ENCODE data around the gene TARDBP.
"Not testable (repeated sequence)": the region's sequence is repeated elsewhere in the genome, so short reads cannot be mapped to it uniquely, and the experiment has no call there.

The TARDBP gene

DNA sequence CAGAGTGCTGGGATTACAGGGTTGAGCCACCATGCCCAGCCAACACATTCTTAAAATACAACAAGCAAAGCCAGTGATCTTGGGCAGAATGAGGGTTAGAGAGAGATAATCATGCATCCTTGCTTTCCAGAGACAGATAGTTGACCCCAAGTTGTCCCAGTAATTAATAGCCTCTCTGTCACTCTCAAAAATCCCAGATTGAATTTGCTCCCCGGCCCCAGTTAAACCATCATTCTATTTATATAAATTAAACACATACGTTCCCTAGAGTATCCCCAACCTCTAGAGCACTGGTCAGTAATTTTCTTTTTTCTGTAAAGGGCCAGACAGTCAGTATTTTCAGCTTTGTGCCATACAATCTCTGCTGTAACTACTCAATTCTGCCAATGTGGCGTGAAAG, 16.4 kb upstream of the TARDBP start:
- no peak for DNase-seq

DNA sequence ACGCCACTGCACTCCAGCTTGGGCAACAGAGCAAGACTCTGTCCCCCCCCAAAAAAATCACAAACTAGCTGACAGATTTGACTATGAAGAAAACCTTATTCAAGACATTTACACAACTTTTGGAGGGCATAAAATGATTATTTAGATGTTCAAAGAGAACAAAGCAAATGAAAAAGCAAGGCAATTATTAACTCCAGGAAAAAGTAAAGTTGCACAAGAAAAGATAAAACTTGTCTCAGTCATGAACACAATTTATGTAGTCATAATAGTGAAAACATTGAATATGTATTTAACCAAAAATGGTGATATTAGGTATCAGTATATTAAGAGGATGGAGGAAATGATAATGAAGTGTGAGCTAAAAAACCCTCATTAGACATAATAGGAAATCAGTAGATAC, 11.9 kb upstream of the TARDBP start:
- DNase-seq, result no peak

DNA sequence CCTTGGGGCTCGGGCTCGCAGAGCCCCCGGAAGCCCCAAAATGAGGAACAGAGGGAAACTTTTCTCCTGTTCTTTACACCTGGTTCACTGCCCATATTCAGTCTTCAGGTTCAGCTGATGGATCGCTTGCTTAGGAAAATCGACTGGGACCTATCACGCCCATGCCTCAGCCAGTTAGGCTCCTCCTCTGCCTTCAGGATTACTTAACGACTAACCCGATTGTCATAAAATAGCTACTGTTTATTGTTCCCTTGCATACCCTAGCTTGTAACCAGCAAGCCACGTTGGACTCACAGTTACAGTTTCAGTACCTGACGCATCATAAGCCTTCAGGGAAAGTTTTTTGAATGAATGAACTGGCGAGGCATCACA, 692 bp downstream of the TARDBP start:
- DNase-seq, result no peak

DNA sequence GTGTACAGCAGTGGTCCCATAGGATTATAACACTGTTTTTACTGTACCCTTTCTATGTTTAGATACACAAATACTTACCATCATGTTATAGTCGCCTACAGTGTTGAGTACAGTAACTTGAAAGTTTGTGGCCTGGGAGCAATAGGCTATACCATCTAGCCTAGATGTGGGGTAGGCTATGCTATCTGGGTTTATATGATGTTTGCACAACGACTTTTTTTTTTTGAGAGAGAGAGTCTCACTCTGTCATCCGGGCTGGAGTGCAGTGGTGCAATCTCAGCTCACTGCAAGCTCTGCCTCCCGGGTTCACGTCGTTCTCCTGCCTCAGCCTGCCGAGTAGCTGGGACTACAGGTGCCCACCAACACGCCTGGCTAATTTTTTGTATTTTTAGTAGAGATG, 6.9 kb downstream of the TARDBP start:
- not testable (repeated sequence) for DNase-seq

DNA sequence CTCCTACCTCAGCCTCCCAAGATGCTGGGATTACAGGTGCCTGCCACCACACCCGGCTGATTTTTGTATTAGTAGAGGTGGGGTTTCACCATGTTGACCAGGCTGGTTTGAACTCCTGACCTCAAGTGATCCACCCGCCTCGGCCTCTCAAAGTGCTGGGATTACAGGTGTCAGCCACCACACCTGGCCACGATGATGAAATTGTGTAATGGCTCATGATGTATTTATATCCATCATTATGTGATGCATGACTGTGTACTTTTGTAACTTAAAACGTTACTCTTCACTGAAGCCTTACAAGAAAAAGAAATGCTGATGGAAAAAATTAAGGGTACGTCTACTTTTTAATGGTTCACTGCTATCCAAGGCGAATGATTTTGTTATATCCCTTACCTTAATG, 7.5 kb downstream of the TARDBP start:
- DNase-seq, result no peak

DNA sequence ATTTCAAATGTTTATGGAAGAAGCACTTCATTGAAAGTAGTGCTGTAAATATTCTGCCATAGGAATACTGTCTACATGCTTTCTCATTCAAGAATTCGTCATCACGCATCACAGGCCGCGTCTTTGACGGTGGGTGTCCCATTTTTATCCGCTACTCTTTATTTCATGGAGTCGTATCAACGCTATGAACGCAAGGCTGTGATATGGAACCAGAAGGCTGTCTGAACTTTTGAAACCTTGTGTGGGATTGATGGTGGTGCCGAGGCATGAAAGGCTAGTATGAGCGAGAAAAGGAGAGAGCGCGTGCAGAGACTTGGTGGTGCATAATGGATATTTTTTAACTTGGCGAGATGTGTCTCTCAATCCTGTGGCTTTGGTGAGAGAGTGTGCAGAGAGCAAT, 10.7 kb downstream of the TARDBP start:
- DNase-seq, result no peak

DNA sequence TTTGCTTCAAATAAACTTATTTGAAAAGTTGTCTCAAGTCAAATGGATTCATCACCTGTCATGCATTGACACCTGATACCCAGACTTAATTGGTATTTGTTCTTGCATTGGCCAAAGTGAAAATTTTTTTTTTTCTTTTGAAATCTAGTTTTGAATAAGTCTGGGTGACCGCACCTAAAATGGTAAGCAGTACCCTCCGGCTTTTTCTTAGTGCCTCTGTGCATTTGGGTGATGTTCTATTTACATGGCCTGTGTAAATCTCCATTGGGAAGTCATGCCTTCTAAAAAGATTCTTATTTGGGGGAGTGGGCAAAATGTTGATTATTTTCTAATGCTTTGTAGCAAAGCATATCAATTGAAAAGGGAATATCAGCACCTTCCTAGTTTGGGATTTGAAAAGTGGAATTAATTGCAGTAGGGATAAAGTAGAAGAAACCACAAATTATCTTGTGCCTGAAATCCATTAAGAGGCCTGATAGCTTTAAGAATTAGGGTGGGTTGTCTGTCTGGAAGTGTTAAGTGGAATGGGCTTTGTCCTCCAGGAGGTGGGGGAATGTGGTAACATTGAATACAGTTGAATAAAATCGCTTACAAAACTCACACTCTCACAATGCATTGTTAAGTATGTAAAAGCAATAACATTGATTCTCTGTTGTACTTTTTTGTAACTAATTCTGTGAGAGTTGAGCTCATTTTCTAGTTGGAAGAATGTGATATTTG, 11.9 kb downstream of the TARDBP start:
- no peak for DNase-seq

DNA sequence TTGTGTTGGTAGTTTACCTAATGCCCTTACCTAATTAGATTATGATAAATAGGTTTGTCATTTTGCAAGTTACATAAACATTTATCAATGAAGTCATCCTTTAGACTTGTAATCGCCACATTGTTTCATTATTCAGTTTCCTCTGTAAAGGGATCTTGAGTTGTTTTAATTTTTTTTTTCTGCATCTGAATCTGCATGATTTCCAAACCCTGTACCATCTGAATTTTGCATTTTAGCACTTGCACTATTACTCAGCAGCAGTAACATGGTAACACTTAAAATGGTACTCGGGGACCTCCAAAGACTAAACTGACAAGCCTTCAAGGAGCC, 12.4 kb downstream of the TARDBP start:
- no peak for DNase-seq

DNA sequence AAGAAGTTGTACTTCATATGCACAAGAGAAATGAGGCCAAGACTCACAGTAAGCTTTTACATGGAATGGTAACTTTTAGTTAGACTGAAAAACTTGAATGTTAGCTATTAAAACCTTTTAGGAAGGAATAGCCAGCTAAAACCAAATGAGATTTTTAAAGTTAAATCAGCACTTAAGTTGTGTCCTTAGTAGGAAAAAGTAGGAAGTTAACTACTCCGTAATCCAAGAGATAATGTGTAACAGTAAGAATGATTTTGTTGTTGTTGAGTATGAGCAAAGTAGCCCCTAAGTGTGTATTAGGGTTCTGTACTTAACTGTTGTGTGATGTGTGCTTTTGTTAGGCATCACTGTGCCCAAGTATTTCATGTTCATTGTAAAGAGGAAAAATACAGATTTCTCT, 13.2 kb downstream of the TARDBP start:
- no peak for DNase-seq

DNA sequence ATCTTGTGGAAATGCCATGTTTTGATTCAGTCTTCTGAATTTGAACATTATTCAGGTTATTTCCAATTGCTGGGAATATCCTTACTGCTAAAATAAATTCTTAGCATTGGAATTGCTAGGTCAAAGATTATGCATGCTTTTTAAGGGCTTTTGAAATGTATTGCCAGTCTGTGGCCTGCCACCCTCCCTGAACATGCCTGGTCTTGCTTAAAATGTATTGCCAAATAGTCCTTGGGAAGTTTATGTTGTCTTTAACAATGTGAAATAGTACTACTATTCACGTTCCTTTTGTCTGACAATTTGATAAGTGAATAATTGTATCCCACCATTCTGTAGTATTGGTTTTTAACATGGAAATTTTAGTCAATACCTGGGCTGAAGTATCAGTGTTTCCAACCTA, 13.6 kb downstream of the TARDBP start:
- DNase-seq, result no peak

DNA sequence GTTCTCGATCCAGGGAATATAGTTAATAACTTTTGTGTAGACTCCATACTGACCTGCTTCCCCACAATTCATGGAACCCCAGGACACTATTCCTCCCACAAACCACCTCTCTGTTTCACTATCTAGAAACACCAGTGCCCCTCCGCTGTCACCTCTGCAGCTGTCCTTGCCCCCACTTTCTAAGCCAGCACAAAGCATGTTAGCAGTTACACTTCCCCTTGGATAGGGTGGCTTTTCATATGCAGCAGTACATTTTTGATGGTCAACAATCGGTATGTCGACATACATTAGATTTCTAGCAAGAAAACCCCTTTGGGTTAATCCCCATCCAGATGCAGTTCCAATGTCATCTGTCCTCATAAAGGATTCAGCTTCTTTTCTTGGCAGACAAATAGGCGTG, 14.4 kb downstream of the TARDBP start:
- no peak for DNase-seq

DNA sequence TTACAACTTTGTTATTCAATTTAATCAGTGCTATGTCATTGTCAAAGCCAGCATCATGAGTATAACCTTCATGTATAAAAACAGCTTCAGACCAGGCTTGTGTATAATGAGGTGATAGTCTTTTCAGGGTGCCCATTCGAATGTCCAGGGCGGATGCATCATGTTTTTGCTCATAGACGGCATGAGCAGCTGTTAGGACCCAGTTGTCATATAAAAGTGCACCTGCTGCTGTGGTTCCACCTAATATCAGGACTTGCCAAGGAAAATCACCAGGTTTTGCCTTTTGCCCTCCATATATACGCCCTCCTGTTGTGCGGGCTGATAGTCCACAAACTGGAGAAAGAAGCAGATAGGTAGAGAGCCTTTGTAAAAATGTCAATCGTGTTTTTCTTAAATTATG, 14.9 kb downstream of the TARDBP start:
- no peak for DNase-seq

DNA sequence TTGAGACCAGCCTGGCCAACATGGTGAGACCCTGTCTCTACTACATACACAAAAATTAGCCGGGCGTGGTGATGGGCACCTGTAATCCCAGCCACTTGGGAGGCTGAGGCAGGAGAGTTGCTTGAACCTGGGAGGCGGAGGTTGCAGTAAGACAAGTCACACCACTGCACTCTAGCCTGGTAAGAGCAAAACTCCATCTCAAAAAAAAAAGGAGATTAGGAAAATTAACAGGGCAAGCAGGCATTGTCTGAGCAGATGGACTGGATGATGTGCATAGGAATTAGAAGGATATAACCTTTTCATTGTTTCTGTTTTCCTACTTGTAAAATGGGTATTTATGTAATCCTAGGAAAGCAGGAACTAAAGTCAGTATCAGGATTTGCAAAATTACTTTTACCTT, 15.6 kb downstream of the TARDBP start:
- DNase-seq, result no peak

DNA sequence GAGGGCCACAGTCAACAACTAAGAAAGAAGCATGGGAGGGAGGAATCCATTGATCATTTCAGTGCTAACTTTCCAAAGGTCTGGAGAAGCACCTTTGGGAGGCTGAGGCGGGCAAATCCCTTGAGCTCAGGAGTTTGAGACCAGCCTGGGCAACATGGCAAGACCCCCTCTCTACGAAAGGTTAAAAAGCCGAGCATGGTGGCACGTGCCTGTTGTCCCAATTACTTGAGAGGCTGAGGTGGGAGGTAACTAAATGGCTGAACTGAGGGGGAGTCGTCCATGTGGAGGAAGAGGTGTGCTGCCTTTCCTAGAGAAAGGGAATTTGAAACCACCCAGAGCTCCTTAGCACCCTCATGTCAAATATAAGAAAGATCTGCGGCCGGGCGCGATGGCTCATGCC, 18.4 kb downstream of the TARDBP start:
- DNase-seq, result no peak

DNA sequence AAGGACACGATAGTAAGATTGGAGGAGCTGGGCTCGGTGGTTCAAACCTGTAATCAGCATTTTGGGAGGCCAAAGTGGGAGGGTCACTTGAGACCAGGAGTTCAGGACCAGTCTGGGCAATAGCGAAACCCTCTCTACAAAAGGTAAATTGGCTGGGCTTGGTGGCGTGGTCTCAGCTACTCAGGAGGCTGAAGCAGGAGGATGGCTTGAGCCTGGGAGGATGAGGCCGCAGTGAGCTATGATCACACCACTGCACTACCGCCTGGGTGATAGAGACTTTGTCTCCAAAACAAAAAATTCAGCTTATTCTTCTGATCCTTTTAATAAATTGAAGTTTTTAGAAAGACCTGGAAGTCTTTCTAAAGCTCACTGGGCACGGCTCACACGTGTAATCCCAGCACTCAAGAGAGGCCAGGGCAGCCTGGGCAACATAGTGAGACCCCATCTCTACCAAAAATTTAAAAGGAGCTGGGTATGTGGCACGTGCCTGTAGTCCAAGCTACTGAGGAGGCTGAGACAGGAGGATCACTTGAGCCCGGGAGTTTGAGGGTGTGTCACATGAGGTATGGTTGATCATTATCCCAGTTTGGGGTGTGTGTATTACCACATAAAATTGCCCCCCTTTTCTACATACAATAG, 19.3 kb downstream of the TARDBP start:
- no peak for DNase-seq

DNA sequence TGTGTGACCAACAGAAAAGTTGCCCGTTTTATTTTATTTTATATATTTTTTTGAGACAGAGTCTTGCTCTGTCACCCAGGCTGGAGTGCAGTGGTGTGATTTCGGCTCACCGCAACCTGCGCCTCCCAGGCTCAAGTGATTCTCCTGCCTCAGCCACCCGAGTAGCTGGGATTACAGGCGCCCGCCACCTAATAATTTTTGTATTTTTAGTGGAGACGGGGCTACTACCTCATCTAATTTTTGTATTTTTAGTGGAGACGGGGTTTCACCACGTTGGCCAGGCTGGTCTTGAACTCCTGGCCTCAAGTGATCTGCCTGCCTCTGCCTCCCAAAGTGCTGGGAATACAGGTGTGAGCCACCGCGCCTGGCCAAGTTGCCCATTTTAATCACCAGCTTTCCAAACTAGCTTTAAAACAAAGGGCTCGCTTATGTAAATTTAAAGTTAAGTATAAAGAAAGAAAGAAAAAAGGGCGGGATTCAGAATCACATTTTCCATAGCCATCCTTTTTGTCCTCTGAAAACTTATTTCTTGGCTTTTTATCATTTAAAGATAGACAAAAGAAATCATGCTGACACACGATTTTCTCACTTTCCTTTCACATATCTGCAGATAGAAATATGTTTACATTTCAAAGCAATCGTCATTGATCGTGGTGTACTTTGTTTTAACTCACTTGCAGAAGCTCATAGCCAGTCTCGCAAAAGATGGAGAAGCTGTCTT, 24.7 kb downstream of the TARDBP start:
- DNase-seq, result not testable (repeated sequence)

DNA sequence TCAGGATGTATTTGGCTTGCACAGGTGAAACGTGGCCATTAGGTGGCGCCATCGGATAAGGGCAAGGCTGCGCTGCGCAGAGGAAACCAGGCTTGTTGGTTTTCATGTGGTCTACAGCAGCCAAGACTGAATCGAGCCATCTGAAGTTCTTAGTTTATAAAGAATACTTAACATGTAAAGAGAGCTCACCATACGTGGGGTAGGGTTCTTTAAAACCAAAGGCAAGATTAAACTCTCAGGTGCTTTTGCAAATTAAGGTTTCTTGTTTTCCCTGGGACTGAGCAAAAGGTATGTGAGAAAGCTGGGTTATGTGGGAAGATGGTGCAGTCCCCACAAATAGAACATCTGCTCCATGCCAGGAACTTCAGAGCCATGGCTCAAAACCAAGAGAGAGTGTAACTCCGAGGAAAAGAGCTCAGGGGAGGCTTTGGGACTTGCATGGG, 25.3 kb downstream of the TARDBP start:
- DNase-seq, result peak; percentile 51 to 73

DNA sequence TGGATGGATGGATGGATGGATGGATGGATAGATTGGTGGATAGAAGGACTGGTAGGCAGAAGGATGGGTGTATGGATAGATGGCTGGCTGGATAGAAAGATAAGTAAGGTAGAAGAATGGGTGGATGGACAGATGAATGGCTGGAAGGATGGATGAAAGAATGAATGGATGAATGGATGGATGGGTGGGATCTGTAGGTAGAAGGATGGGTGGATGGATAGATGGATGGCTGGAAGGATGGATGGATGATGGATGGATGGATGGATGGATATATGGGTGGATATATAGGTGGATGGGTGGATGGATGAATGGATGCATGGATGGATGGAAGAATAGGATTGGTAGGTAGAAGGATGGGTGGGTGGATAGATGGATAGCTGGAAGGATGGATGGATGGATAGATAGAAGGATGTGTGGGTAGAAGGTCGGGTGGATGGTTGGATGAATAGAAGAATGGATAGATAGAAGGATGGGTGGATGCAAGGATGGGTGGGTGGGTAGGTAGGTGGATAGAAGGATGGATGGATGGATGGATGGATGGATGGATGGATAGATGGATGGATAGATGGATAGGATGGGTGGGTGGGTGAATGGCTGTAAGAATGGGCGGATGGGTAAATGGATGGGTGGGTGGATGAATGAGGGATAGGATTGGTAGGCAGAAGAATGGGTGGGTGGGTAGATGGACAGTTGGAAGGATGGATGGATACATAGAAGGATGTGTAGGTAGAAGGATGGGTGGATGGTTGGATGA, 27.1 kb downstream of the TARDBP start:
- no peak for DNase-seq

DNA sequence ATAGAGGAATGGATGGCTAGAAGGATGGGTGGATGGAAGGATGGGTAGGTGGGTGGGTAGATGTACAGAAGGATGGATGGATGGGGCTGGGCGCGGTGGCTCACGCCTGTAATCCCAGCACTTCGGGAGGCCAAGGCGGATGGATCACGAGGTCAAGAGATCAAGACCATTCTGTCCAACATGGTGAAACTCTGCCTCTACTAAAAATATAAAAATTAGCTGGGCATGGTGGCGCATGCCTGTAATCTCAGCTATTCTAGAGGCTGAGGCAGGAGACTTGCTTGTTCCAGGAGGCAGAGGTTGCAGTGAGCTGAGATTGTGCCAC, 27.6 kb downstream of the TARDBP start:
- DNase-seq, result not testable (repeated sequence)

DNA sequence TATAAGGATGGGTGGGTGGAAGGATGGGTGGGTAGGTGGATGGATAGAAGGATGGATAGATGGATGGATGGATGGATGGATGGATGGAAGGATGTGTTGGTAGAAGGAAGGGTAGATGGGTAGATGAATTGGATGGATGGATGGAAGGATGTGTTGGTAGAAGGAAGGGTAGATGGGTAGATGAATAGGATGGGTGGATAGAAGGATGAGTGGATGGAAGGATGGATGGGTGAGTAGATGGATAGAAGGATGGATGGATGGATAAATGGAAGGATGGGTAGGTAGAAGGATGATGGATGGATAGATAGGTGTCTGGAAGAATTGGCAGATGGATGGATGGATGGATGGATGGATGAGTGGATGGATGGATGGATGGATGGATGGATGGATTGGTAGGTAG, 28.6 kb downstream of the TARDBP start:
- DNase-seq, result no peak

DNA sequence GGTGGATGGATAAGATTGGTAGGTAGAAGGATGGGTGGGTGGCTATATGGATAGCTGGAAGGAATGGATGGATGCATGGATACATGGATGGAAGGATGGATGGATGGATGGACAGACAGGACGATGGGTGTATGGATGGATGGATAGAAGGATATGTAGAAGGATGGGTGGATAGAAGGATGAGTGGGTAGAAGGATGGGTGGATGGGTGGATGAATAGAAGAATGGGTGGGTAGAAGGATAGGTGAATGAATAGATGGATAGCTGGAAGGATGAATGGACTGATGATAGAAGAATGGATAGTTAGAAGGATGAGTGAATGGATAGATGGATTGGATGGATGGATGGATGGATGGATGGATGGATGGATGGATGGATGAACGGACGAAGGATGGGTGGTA, 29.6 kb downstream of the TARDBP start:
- no peak for DNase-seq

DNA sequence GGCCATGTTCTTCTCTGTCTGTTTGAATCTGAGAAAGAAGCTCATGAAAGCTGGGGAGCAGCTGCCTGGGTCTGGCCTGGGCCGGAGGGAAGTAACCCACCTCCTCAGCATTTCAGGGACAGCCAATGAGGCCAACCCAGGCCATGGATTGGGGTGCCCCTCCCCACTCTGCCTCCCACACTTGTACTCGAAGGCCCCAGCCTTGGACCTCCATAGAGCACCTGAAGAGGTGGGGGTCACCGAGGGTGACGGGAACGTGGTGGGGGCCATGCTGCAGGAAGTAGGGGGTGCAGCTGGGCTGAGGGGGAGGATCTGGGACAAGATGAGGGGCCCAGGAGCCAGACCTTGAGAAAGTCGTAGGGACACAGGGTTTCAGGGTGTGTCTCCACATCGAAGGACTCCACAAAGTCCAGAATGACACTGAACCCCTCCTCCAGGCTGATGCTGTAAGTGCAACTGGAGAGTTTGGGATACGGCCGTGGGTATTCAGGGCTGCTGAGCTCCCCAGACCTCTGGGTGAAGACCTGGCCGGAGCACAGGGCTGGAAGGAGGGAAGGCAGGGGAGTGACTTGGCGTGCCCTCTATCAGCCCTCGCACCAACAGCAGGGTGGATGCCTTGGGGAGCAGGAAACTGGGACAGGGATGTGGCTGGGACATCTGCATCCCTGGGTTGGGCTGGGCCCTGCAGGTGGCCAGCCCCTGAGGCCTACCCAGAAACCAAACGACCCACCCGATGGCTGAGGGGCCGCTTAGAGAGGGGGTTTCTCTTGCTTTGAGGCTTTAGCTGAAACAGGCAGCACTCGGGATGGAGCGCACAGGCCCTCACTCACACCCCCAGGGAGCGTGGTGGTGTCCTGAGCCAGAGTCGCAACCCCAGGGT, 30.8 kb downstream of the TARDBP start:
- no peak for DNase-seq
